Activated naive CD4-positive, alpha-beta T cell treated with anti-CD3 and anti-CD28 coated beads, Interleukin-2, amount 50 U/mL, for 16 hours (primary cell): Measurements from ENCODE around the gene VSTM4.

Source experiments
- DNase-seq: peaks from one replicate; pipeline ENCODE4 v3.0.0-alpha.2; 2020

The VSTM4 gene

GRCh38 chr10:49036638-49037037 lies 78.7 kb downstream of the VSTM4 start:
- no peak for DNase-seq

- DNase-seq = no peak
Measured at GRCh38 chr10:49035920-49036319, 79.4 kb downstream of the VSTM4 start.

GRCh38 chr10:49034925-49035324 lies 80.4 kb downstream of the VSTM4 start:
- no peak for DNase-seq

GRCh38 chr10:49033939-49034338 lies 81.4 kb downstream of the VSTM4 start:
- no peak for DNase-seq

GRCh38 chr10:49029666-49030065 lies 85.7 kb downstream of the VSTM4 start:
- DNase-seq = no peak

GRCh38 chr10:49028639-49029038 lies 86.7 kb downstream of the VSTM4 start:
- no peak for DNase-seq

GRCh38 chr10:49025347-49025983 lies 89.9 kb downstream of the VSTM4 start:
- DNase-seq = no peak

GRCh38 chr10:49024484-49024883 lies 90.8 kb downstream of the VSTM4 start:
- no peak for DNase-seq

GRCh38 chr10:49023752-49024151 lies 91.6 kb downstream of the VSTM4 start:
- no peak for DNase-seq

- no peak for DNase-seq
Measured at GRCh38 chr10:49023071-49023470, 92.3 kb downstream of the VSTM4 start.

- no peak for DNase-seq
Measured at GRCh38 chr10:49021685-49022084, 93.6 kb downstream of the VSTM4 start.

- no peak for DNase-seq
Measured at GRCh38 chr10:49015700-49016099, 99.6 kb downstream of the VSTM4 start.

GRCh38 chr10:49012603-49013002 lies 102.7 kb downstream of the VSTM4 start:
- DNase-seq = no peak

GRCh38 chr10:49011756-49012155 lies 103.6 kb downstream of the VSTM4 start:
- no peak for DNase-seq

- no peak for DNase-seq
Measured at GRCh38 chr10:49010865-49011264, 104.5 kb downstream of the VSTM4 start.

GRCh38 chr10:49010295-49010694 lies 105.0 kb downstream of the VSTM4 start:
- DNase-seq = no peak

- no peak for DNase-seq
Measured at GRCh38 chr10:49009199-49009979, 105.9 kb downstream of the VSTM4 start.

- DNase-seq = no peak
Measured at GRCh38 chr10:49008505-49009198, 106.7 kb downstream of the VSTM4 start.

- DNase-seq = no peak
Measured at GRCh38 chr10:49008091-49008490, 107.2 kb downstream of the VSTM4 start.

- no peak for DNase-seq
Measured at GRCh38 chr10:49007129-49007528, 108.2 kb downstream of the VSTM4 start.

GRCh38 chr10:49005270-49005669 lies 110.1 kb downstream of the VSTM4 start:
- DNase-seq = no peak

GRCh38 chr10:49001870-49002672 lies 113.3 kb downstream of the VSTM4 start:
- no peak for DNase-seq

- DNase-seq = no peak
Measured at GRCh38 chr10:49001402-49001801, 113.9 kb downstream of the VSTM4 start.
